OCI-LY7 (cell line): ENCODE data around the gene MTUS2.

ENCODE experiments used
- CTCF ChIP-seq: fragments of 200-600 bp; sonication (generic); conservative IDR thresholded peaks from 2 replicates; pipeline ENCODE4 v1.5.1; 2014; ENCODE audit warnings: mild to moderate bottlenecking, antibody characterized with exemption, low read length, moderate library complexity, mixed read lengths
- EZH2phosphoT487 ChIP-seq: fragments of 200-600 bp; sonication (generic); IDR thresholded peaks from 2 replicates; pipeline ENCODE4 v1.6.1; 2018; ENCODE audit warnings: low read depth, borderline replicate concordance, mild to moderate bottlenecking, mixed run types, antibody characterized with exemption, low read length, moderate library complexity, mixed read lengths

GRCh38 chr13:29486551-29486950 is 666.4 kb downstream of the MTUS2 start:
- TF ChIP-seq EZH2phosphoT487 (no peak), CTCF (no peak)
